Liver (tissue), 3 donors: Measurements from ENCODE around the gene CRB2.

Source experiments
- GABPA ChIP-seq, 2 donors: IDR thresholded peaks in 1 of 2; conservative IDR thresholded peaks in 1 of 2; 2 replicates each; pipeline ENCODE4 v1.6.1; 2016; ENCODE audit warnings: antibody characterized with exemption in 2 of 2, mild to moderate bottlenecking in 1 of 2, moderate library complexity in 1 of 2
- HNF4G ChIP-seq: IDR thresholded peaks from 2 replicates; pipeline ENCODE4 v1.6.1; 2016; ENCODE audit warnings: antibody characterized with exemption
- RAD21 ChIP-seq, 2 donors: IDR thresholded peaks; 2 replicates each; pipeline ENCODE4 v1.6.1; 2016; ENCODE audit warnings: antibody characterized with exemption in 2 of 2, mild to moderate bottlenecking in 2 of 2
- SP1 ChIP-seq: IDR thresholded peaks from 2 replicates; pipeline ENCODE4 v1.6.1; 2018; ENCODE audit warnings: antibody characterized with exemption, mild to moderate bottlenecking
- TAF1 ChIP-seq: conservative IDR thresholded peaks from 2 replicates; pipeline ENCODE4 v1.6.1; 2016; ENCODE audit warnings: antibody characterized with exemption, mild to moderate bottlenecking
- YY1 ChIP-seq: IDR thresholded peaks from 2 replicates; pipeline ENCODE4 v1.6.1; 2016; ENCODE audit warnings: antibody characterized with exemption, mild to moderate bottlenecking
- TF ChIP-seq, protein P1 (sequence below): fragments of 150-350 bp; IDR thresholded peaks from 2 replicates; pipeline ENCODE4 v1.5.1; 2017; ENCODE audit warnings: improper control_type of control experiment, low read depth, low read length; ENCODE audit not compliant: missing input control
- TF ChIP-seq, protein P2 (sequence below): IDR thresholded peaks from 2 replicates; pipeline ENCODE4 v1.6.1; 2016; ENCODE audit warnings: antibody characterized with exemption, mild to moderate bottlenecking
- TF ChIP-seq, protein P3 (sequence below): IDR thresholded peaks from 2 replicates; pipeline ENCODE4 v1.6.1; 2016; ENCODE audit warnings: antibody characterized with exemption
- TF ChIP-seq, protein P4 (sequence below): IDR thresholded peaks from 2 replicates; pipeline ENCODE4 v1.6.1; 2016; ENCODE audit warnings: antibody characterized with exemption
- donor health status: healthy.
- donor health status: healthy.

DNA sequence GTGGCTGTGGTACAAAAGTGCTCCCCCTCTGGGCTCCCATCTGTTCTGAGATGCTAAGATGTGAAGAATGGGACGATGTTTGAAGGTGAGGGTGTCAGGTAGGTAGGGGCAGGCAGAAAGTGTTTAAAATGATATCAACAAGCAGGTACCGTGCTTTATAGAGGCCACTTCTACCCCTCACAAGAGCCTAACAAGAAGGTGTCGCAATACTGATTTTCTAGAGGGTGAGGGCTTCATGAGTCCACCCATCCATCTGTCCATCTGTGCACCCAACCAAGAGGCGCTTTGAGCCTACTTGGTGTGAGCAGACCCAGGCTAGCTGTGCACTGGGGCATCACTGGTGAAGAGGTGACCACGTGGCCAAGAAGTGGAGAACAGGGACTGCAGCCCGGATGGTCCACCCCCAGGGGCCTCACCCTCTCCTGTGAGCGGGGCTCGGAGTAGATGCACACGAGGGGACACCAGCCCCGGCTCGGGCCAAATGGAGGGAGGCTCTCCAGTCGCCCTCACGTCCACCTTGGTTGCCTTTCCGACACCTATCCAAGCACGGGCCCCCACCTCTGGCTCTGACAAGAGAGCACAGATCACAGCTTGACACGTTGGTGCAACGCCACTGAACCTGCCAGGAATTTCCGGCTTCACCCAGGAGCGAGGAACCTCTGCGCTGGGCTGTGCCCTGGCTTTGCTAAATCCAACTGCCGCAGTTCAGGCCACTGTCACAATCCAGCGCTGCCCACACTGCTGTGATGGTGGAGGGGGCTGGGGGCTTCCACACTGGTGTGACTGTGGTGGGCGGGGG is 34.5 kb downstream of the CRB2 start:
- TF ChIP-seq, protein P1, sequence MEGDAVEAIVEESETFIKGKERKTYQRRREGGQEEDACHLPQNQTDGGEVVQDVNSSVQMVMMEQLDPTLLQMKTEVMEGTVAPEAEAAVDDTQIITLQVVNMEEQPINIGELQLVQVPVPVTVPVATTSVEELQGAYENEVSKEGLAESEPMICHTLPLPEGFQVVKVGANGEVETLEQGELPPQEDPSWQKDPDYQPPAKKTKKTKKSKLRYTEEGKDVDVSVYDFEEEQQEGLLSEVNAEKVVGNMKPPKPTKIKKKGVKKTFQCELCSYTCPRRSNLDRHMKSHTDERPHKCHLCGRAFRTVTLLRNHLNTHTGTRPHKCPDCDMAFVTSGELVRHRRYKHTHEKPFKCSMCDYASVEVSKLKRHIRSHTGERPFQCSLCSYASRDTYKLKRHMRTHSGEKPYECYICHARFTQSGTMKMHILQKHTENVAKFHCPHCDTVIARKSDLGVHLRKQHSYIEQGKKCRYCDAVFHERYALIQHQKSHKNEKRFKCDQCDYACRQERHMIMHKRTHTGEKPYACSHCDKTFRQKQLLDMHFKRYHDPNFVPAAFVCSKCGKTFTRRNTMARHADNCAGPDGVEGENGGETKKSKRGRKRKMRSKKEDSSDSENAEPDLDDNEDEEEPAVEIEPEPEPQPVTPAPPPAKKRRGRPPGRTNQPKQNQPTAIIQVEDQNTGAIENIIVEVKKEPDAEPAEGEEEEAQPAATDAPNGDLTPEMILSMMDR = no peak
- TF ChIP-seq GABPA (IDR thresholded peaks at IDR 0.05 in 1 of 2, conservative IDR thresholded peaks at IDR 0.05 in 1 of 2) = no peak
- TF ChIP-seq TAF1 = no peak
- no peak for TF ChIP-seq RAD21 (IDR thresholded peaks at IDR 0.05)
- no peak for TF ChIP-seq SP1
- TF ChIP-seq, protein P2, sequence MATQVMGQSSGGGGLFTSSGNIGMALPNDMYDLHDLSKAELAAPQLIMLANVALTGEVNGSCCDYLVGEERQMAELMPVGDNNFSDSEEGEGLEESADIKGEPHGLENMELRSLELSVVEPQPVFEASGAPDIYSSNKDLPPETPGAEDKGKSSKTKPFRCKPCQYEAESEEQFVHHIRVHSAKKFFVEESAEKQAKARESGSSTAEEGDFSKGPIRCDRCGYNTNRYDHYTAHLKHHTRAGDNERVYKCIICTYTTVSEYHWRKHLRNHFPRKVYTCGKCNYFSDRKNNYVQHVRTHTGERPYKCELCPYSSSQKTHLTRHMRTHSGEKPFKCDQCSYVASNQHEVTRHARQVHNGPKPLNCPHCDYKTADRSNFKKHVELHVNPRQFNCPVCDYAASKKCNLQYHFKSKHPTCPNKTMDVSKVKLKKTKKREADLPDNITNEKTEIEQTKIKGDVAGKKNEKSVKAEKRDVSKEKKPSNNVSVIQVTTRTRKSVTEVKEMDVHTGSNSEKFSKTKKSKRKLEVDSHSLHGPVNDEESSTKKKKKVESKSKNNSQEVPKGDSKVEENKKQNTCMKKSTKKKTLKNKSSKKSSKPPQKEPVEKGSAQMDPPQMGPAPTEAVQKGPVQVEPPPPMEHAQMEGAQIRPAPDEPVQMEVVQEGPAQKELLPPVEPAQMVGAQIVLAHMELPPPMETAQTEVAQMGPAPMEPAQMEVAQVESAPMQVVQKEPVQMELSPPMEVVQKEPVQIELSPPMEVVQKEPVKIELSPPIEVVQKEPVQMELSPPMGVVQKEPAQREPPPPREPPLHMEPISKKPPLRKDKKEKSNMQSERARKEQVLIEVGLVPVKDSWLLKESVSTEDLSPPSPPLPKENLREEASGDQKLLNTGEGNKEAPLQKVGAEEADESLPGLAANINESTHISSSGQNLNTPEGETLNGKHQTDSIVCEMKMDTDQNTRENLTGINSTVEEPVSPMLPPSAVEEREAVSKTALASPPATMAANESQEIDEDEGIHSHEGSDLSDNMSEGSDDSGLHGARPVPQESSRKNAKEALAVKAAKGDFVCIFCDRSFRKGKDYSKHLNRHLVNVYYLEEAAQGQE = no peak
- TF ChIP-seq YY1 = no peak
- TF ChIP-seq, protein P3, sequence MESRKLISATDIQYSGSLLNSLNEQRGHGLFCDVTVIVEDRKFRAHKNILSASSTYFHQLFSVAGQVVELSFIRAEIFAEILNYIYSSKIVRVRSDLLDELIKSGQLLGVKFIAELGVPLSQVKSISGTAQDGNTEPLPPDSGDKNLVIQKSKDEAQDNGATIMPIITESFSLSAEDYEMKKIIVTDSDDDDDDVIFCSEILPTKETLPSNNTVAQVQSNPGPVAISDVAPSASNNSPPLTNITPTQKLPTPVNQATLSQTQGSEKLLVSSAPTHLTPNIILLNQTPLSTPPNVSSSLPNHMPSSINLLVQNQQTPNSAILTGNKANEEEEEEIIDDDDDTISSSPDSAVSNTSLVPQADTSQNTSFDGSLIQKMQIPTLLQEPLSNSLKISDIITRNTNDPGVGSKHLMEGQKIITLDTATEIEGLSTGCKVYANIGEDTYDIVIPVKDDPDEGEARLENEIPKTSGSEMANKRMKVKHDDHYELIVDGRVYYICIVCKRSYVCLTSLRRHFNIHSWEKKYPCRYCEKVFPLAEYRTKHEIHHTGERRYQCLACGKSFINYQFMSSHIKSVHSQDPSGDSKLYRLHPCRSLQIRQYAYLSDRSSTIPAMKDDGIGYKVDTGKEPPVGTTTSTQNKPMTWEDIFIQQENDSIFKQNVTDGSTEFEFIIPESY = no peak
- no peak for TF ChIP-seq HNF4G
- TF ChIP-seq, protein P4, sequence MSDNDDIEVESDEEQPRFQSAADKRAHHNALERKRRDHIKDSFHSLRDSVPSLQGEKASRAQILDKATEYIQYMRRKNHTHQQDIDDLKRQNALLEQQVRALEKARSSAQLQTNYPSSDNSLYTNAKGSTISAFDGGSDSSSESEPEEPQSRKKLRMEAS = no peak
